Neuron (in vitro differentiated cells): Measurements from ENCODE around the gene ARHGAP31.

Experiments
- H2AFZ ChIP-seq: one replicate; pipeline ENCODE4 v1.6.1; 2013; ENCODE audit warnings: low read depth, mild to moderate bottlenecking, inconsistent platforms, low read length, moderate library complexity
- H3K27me3 ChIP-seq: one replicate; pipeline ENCODE4 v1.6.1; 2013; ENCODE audit warnings: low read length; ENCODE audit not compliant: insufficient read depth
- H3K36me3 ChIP-seq: one replicate; pipeline ENCODE4 v1.6.1; 2013; ENCODE audit warnings: low read length; ENCODE audit not compliant: insufficient read depth
- H3K4me1 ChIP-seq: one replicate; pipeline ENCODE4 v1.6.1; 2013; ENCODE audit warnings: low read length; ENCODE audit not compliant: insufficient read depth
- H3K4me3 ChIP-seq: 2 replicates; pipeline ENCODE4 v1.5.1; 2013; ENCODE audit warnings: mild to moderate bottlenecking, low read length, moderate library complexity
- H3K9me3 ChIP-seq: one replicate; pipeline ENCODE4 v1.6.1; 2013; ENCODE audit warnings: low read length

The ARHGAP31 gene

DNA sequence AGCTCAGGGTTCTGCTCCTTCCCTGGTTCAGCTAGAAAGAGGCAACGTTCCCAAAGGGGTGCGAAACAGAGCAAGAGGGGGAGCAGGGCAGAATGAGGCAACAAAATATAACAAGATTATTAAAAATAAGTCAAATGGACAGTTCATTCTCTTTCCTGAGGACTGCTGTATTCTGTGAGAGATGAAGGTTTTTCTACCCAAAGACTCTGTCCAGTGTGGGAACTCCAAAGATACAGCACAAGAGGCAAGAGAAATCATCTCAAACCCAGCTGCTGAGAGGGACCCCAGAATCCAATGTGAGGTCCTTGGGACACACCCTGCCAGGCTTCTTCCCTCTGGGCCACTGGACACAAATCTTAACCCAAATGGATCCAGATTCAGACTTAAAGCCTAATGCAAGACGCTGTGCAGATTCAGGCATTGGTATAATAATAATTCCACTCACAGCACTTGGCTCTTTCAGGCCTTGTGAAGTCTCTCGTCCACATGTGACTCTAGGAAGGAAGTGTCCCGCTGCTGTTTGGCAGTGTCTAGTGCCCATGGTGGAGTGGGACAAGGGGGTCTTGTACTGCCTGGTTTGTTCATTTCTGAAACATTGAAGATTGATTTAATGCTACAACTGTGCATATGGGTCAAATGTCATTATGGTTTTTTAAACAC lies 14.5 kb upstream of the ARHGAP31 start:
- Histone ChIP-seq H3K4me1 (peaks cover 10% of the 10 kb centered on the region), H3K4me3 (no peak overlapping the region), H3K36me3 (no peaks in the 10 kb centered on the region), H3K9me3 (peaks cover 8% of the 10 kb centered on the region), H3K27me3 (no peaks in the 10 kb centered on the region), H2AFZ (peak overlapping the region; percentile 70)

DNA sequence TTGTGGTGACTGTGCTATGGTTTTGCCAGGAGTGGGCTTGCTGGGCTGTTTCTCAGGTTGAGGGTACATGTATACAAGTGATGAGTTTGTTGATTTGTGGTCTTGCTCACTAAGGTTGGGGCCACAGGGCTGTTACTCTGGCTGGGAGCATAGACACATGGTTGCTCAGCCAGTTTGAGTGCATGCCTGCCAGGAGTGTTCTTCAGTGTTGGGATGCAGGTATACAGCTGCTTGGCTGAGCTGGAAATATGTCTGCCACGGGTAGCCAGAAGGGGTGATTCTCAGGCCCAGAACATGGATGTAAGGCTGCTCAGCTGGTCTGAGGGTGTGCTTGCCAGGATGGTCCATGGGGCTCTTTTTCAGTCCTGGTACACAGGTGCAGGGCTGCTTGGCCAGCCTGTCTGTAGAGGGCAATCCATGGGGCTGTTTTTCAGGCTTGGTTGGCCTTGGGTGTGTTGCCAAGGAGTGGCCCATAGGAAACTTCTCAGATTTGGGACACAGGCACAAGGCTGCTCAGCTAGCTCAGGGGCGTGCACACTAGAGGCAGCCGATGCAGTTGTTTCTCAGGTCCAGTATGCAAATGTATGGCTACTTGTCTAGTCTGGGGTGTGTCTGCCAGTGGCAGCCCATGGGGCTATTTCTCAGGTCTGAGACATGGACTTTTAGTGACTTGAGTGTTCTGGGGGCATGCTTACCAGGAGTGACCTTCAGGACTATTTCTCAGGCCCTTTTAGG lies 5.3 kb upstream of the ARHGAP31 start:
- Histone ChIP-seq H3K4me1 (peaks cover 4% of the 10 kb centered on the region), H3K36me3 (no peaks in the 10 kb centered on the region), H3K27me3 (peaks cover 6% of the 10 kb centered on the region), H3K9me3 (no peaks in the 10 kb centered on the region), H2AFZ (no peak overlapping the region), H3K4me3 (no peak overlapping the region)

DNA sequence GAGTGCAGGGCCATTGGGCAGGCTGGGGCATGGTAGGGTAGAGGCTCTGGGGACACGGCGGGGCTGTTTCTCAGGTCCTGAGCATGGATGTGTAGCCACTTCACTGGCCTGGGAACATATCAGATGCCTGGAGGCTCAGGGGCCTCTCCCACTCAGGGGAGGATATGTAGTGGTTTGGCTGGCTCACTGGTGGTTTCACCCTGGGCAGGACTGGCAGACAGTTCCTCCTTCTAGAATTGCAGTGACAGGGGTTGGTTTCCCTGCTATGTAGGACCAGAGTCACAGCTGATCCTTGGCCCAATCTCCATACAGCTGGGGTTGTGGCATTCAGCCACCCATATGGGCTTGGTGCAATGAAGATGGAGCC lies 4.8 kb upstream of the ARHGAP31 start:
- H3K27me3 ChIP-seq, result peaks cover 6% of the 10 kb centered on the region

DNA sequence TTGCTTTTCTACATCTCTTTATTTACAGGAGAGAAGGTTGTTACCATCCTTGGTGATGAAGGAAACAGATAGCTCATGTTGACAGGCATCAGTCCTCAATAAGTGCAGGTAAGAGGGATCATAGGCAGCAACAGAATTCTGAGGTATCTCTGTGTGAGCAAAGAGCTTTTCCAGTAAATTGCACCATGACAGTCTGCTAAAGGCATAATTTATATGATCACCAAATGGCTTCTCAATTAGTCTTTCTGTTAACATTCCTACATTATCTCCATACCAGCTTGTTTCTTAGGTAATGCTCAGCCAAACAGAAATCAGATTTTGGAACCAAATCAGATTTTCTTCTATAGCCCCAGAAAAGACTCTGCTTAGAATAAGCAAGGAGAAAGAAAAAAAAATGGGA lies 3.6 kb upstream of the ARHGAP31 start:
- H3K36me3 ChIP-seq, result no peaks in the 10 kb centered on the region
- peaks cover 6% of the 10 kb centered on the region for H3K27me3 ChIP-seq
- H2AFZ ChIP-seq, result no peak overlapping the region
- H3K4me3 ChIP-seq, result no peak overlapping the region
- peaks cover 14% of the 10 kb centered on the region for H3K4me1 ChIP-seq
- H3K9me3 ChIP-seq, result no peaks in the 10 kb centered on the region

More for the DNA sequence above, 4.8 kb upstream of the ARHGAP31 start:
- Histone ChIP-seq H3K4me1 (peaks cover 5% of the 10 kb centered on the region), H3K9me3 (no peaks in the 10 kb centered on the region), H2AFZ (no peak overlapping the region), H3K36me3 (no peaks in the 10 kb centered on the region), H3K4me3 (no peak overlapping the region)

DNA sequence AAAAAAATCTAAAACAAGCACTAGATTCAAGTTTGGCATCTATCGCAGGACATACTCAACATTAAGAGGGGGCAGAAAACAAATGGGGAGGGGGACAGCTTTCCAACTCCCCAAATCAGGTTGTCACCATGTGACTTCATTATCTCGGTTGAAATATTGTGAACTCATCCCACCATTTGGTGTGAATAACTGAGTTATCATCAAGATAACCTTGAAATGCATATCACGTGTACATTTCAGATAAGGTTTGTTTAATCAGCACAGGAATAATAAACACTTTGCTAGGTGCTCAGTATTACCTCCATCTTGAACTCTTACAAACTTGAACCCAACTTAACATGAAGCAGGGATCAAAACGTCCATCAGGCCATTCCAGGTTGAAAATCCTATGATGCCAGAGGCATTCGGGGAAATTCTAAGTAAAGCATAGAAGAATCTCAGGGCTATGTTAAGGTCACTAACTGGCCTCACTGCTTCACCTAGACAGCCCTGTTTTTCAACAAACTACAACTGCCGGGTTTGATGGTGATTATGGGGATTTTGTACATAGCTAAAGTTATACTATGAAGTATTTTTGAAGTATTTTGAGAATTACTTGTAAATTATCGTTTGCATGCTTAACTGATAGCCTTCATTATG lies 3.0 kb upstream of the ARHGAP31 start:
- H3K27me3 ChIP-seq, result peaks cover 6% of the 10 kb centered on the region
- no peaks in the 10 kb centered on the region for H3K9me3 ChIP-seq
- H3K4me1 ChIP-seq, result peaks cover 19% of the 10 kb centered on the region
- H2AFZ ChIP-seq, result no peak overlapping the region
- H3K36me3 ChIP-seq, result no peaks in the 10 kb centered on the region
- no peak overlapping the region for H3K4me3 ChIP-seq

DNA sequence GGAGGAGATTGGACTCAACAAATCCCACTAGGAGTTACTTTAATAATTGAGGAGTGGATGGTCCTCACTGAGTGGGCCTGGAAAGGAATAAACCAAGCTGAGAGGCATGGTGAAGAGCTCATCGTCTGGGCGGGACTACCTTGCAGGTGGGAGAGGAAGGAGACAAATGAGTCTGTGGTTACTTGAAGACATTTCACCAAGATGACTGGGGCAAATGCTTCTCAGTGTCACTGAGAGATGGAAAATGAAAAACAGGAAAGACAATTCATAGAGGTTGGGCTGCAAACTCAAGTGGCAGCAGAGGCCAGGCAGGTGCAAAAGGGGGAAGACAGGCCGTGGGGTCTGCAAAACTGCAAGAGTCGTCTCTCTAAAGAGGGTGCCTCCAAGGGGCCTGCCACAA lies 1.5 kb upstream of the ARHGAP31 start:
- Histone ChIP-seq H3K9me3 (no peaks in the 10 kb centered on the region), H3K27me3 (peaks cover 8% of the 10 kb centered on the region), H2AFZ (no peak overlapping the region), H3K4me1 (peaks cover 21% of the 10 kb centered on the region), H3K36me3 (no peaks in the 10 kb centered on the region), H3K4me3 (no peak overlapping the region)

DNA sequence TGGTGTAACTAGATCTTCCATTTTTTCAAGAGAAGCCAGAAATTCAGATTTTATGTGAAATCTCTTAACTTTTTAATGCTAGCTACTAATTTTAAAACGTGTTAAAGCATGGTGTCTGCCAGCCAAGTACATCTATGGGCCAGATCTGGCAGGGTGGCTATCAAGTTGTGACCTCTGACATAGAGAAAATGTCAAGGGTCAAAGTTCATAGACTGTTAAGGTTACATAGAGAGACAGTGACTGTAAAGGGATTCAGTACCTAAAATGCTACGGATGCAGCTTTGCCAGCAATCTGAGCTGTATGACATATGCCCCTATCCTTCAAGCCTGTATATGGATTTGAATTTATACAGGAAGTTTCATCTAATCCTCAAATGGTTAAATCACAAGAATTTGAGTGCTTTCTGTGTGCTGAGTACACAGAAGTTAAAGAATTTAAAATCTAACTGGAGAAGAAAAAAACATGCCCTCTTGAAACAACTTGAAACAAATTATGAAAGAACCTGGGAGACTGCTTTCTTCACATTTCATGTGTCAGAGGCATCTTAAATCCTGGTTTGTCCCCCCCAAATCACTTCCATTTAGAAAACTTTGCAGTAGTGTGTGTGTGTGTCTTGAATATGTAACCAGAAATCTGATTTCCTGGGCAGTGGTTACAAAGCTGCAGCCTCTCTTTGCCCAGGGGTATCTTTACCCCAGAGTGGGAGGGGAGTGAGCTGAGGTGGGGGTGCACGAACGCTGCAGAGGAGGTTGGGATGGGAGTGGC lies 895 bp upstream of the ARHGAP31 start:
- Histone ChIP-seq H3K9me3 (no peaks in the 10 kb centered on the region), H2AFZ (peak overlapping the region; percentile 98), H3K27me3 (peaks cover 8% of the 10 kb centered on the region), H3K36me3 (no peaks in the 10 kb centered on the region), H3K4me3 (peak overlapping the region; percentile 69), H3K4me1 (peaks cover 21% of the 10 kb centered on the region)

DNA sequence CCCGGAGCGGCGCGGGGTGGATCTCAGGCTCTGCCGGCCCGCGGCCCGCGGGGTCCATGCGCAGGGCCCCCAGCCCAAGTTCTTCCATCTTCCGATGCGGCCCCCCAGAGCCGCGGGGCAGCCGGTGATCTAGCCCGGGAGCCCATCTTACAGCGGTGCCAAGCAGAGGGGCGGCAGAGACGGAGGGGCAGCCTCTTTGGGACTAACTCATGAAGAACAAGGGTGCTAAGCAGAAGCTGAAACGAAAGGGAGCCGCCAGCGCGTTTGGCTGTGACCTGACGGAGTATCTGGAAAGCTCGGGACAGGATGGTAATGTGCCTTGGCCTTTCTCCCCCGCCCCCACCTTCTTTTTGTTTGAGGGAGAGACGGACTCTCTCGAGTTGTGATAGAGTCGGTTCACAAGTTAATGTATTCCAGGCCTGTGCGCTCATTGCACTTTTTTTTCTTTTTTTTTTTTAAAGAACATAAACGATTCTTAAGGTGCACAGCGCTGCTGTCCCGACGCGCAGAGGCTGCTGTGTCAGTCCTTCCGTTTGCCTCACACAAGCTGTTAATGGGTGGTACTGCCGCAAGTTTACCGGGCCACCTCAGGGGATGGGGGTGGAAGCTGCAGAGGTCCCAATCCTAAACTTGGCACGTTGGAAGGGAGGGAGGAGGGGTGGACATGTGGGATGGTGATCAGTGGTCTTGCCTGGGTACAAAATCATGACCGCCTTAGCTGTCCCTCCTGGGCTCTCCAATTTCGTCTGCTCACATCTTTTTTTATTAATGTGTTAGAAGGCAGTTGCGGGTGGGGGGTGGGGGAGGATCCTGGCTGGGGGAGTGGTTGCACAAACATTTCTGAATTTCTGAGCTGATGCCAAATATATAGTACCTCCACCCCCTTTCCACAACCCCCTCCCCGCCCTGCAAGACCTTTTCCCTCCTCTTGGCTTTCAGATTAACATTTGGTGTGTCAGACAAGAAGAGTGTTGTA lies 801 bp downstream of the ARHGAP31 start:
- Histone ChIP-seq H3K27me3 (peaks cover 8% of the 10 kb centered on the region), H3K36me3 (no peaks in the 10 kb centered on the region), H3K4me1 (peaks cover 21% of the 10 kb centered on the region), H3K4me3 (peak overlapping the region; percentile 69), H3K9me3 (no peaks in the 10 kb centered on the region), H2AFZ (peak overlapping the region; percentile 98)

DNA sequence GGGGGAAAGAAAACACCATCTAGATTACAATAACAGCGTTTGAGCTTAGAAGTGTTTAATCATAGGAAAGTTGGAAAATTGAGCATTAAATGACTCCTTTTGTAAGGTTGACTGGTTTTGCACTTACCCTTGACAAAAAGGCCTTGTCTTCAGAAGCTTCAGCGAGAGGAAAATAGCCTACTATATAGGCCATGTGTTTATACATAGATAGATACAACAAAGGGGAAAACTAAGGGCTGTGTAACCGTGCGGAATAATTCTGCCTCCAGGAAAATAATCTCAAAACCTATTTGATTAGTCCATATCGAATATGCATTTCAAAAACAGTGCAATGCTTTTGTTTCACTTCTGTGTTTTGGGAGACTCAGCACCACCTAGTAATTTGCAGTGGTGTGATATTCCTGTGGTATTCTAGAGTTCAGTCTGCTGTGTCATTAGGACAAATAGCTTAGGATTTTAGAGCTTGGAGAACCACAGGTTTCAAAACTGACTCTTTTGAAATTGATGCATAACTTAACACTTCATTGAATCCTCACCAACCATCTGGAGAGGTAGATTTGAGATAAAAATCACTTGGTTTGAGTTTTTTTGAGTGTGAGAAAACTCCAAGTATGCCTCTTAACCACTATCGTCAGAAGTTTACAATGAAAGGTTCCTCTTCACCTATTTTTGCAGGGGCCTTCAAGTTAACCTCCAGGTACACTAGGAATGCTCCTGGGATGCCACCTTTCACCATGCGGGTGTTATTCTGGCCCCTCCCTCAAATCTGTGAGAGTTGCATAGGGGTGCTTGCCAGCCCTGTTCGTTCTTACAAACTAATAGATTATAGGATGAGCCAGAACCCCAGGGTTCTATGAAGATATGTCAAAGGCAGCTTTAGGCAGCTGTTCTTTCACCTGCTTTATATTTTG lies 1.9 kb downstream of the ARHGAP31 start:
- H3K27me3 ChIP-seq, result peaks cover 8% of the 10 kb centered on the region
- no peaks in the 10 kb centered on the region for H3K9me3 ChIP-seq
- H3K36me3 ChIP-seq, result no peaks in the 10 kb centered on the region
- no peak overlapping the region for H3K4me3 ChIP-seq
- H2AFZ ChIP-seq, result no peak overlapping the region
- H3K4me1 ChIP-seq, result peaks cover 21% of the 10 kb centered on the region

DNA sequence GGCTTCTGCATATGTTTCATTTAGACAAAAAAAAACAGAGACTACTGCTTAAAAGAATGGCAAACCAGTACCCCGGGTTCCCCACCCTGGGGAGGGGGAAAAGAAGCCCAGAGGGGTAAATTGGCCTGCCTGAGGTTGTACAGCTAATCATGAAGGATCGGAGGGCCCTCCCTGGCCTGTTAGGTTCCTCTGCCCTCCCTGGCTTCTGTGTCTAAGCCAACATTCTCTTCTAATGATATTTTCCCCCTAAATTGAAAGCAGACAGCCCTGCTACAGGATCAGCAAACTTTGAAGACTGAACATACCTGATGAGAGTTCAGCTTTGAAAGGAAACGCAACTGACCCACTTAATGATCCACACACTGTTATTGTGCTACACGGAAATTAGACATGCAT lies 2.5 kb downstream of the ARHGAP31 start:
- Histone ChIP-seq H3K4me3 (no peak overlapping the region), H3K9me3 (no peaks in the 10 kb centered on the region), H3K4me1 (peaks cover 21% of the 10 kb centered on the region), H3K36me3 (no peaks in the 10 kb centered on the region), H3K27me3 (peaks cover 8% of the 10 kb centered on the region), H2AFZ (no peak overlapping the region)

DNA sequence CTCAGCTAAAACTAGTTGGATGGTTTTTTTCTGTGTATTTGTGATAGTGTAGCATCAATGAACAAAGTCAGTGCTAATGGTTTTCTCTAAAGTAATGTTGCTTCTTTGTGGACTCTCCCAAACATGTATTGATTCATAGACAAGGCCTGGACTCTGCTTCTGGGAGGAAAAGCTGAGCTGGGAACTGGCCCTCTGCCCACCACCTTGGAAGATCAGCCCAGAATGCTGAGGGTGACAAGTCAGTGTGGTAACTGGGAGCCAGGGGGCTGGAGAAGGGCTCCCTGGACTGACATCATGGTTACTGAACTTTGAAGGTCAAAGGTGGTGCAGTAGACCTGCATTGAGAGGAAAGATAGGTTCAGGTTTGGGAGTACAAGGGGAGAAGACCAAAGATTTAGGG lies 3.0 kb downstream of the ARHGAP31 start:
- H3K27me3 ChIP-seq, result peaks cover 8% of the 10 kb centered on the region
- H3K4me1 ChIP-seq, result peaks cover 21% of the 10 kb centered on the region
- no peaks in the 10 kb centered on the region for H3K36me3 ChIP-seq
- no peak overlapping the region for H2AFZ ChIP-seq
- H3K4me3 ChIP-seq, result no peak overlapping the region
- H3K9me3 ChIP-seq, result no peaks in the 10 kb centered on the region
